Head of caudate nucleus (tissue), 42 donors: Measurements from ENCODE around the gene DNAI4.
"Not testable (repeated sequence)": the region's sequence is repeated elsewhere in the genome, so short reads cannot be mapped to it uniquely, and the experiment has no call there.

ENCODE experiments used
- DNase-seq, 42 donors: peaks; one replicate each; pipeline versions ENCODE4 v3.0.0 to v3.0.0-alpha.2; 2020 to 2021; ENCODE audit warnings: mixed read lengths in 7 of 42
- intact Hi-C: fragments of 100-400 bp; cut with DNase I; formaldehyde crosslinking; loops from one replicate; pipeline ENCODE4 v1.15.0; 2022

The DNAI4 gene, protein sequence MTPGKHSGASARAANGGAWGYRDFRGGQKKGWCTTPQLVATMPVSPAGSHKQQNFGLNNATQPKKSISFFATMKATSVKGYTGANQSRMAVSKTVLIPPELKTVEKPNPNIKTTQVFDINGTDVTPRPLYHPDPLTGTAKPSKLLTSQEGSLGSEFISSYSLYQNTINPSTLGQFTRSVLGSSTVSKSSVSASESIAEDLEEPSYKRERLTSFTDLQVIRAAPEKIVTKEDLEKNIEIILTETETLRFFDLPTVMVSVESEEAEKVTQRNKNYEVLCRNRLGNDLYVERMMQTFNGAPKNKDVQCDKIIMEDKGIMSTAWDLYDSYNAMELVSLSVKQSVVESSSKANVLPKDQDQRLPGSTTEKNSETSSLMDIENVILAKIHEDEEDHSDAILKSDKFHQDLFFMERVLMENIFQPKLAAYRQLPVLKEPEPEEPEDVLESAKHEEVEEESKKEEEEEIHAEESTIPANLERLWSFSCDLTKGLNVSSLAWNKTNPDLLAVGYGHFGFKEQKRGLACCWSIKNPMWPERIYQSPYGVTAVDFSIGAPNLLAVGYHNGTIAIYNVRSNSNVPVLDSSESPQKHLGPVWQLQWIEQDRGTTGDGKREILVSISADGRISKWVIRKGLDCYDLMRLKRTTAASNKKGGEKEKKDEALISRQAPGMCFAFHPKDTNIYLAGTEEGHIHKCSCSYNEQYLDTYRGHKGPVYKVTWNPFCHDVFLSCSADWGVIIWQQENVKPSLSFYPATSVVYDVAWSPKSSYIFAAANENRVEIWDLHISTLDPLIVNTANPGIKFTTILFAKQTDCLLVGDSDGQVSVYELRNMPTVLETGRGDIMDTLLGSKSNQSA

DNA sequence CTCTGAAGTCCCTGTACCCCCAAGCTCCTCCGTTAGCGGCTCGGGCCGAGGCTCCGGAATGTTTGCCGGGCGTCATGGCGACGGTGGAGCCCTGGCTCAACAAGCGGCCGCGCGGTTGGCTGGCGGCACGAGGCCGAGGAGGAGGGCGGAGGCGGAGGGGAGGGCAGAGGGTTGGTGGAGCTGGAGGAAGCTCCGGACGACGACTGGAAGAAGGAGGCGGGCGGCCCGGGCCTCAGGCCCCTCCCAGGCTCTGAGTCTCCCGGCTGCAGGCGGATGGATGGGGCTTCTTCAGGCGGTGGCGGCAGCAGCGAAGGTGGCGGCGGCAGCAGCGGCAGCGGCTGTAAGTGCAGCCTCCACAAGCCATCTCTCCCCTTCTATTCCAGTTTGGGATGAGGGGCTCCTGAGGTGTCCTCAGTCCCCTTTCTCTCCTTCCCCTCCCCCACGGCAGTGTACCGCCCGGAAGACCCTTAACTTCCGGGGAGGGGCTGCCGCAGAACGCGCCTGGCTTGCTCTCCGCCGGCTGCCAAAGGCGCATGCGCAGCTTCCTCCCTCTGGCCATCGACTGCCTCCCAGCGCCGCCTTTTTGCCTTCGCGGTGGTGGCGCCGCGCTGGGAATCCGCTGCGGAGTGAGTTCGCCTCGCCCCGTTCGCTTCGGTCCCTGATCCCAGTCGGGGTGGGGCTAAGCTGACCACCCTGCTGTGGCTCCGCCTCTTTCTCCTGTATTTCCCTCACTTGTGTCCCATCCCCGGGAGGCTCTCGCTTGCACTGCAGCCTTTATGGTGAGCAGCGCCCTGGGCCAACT lies at the start of gene DNAI4, which contains the start of gene MIER1:
DNAI4 (minus strand) TSS at position 101 of the 802 bp plus-strand sequence; CDS start at position 76, 25 bp downstream.
MIER1 (plus strand) TSS at position 235 of the 802 bp plus-strand sequence; CDS start at position 274, 39 bp downstream.
- intact Hi-C loops = no loop called here
- peak; percentile 86 to 98 (median 96) for DNase-seq

DNA sequence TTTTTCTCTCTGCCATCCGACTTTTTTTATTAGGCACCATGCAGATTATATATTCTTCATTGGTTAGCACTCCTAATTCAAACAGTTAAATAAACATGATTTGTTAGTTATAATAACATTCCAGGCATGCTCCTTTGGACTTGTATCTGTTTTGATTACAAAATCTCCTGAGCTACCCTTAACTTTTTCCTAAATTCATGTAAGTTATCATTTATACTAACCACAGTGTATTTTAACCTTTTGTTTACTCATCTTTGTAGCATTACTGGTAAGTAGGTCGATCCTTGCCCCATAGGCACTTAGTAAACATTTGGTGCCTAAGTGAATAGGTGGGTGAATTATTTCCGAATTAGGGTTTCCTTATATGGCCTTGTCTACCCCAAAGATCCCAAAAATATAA lies 43.9 kb upstream of the DNAI4 start:
- no peak for DNase-seq
- intact Hi-C loops = no loop called here

DNA sequence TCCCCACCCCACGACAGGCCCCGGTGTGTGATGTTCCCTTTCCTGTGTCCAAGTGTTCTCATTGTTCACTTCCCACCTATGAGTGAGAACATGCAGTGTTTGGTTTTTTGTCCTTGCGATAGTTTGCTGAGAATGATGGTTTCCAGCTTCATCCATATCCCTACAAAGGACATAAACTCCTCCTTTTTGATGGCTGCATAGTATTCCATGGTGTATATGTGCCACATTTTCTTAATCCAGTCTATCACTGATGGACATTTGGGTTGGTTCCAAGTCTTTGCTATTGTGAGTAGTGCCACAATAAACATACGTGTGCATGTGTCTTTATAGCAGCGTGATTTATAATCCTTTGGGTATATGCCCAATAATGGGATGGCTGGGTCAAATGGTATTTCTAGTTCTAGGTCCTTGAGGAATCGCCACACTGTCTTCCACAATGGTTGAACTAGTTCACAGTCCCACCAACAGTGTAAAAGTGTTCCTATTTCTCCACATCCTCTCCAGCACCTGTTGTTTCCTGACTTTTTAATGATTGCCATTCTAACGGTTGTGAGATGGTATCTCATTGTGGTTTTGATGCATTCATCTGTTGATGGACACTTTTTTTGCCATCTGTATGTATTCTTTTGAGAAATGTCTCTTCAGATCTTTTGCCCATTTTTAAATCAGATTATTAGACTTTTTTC lies 41.7 kb upstream of the DNAI4 start:
- intact Hi-C loops, DNase-seq: not testable (repeated sequence)

DNA sequence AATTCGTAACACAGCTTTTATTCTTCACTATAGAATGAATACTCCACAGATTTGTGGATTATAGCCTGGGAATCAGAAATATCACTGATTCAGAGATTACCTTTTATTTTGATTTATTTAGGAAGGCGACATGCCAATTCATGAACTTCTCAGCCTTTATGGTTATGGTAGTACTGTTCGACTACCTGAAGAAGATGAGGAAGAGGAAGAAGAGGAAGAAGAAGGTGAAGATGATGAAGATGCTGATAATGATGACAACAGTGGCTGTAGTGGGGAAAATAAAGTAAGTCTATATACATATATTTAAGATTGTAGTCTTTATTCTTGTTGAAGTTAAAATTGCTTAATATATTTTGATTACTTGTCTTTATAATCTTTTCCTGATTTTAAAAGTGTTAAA lies 33.3 kb upstream of the DNAI4 start:
- DNase-seq = no peak
- intact Hi-C loops = no loop called here

DNA sequence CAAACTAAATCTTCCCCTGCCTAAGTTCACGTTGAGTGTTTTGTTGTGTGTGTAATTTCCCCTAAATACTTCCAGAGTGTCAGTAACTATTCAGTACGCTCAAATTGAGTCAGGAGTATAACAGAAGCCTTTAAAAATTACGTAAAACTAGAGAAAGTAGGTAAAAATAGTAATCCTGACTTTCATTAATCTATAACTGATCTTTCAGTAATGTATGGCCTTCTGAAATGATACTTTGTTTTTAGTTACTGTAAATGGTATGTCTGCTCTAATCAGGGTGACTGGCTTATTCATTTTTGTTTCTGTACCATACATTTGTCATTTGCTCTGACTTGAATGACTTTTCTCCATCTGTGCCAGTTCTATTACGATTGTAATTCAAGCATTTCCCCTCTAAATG lies 29.6 kb upstream of the DNAI4 start:
- DNase-seq = no peak
- intact Hi-C loops = no loop called here

DNA sequence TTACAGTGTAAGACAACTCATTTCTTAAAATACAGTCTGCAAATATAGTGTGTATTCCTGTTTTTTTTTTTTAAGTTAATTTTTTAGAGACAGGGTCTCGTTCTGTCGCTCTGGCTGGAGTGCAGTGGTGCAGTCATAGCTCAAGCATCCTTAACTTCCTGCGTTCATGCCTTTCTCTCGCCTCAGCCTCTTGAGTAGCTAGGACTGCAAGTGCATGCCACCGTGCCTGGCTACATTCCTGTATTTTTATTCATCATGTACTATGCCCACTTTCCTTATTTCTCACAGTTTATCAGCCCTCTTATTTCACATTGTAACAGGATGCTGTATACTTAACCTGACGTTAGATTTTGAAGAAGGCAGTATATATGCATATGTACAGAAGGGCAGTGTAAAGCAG lies 26.9 kb upstream of the DNAI4 start:
- intact Hi-C loops = no loop called here
- DNase-seq = no peak

DNA sequence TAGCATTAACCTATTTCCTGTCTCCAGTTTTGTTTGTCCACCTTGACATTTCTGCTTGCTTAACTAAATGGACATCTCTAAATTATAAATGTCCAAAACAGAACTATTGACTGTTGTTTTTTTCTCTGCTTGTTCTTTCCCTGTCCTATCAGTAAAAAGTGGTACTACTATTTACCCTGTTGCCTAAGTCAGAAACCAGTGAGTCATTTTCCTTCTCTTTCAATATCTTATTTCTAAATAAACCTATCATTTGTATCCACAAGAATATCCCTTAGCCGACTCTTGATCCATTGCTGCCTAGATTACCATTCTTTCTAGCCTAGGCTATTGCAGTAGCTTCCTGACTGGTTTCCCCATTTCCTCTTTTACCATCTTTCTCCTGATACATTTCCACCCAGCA lies 22.6 kb upstream of the DNAI4 start:
- DNase-seq = no peak
- intact Hi-C loops = no loop called here

DNA sequence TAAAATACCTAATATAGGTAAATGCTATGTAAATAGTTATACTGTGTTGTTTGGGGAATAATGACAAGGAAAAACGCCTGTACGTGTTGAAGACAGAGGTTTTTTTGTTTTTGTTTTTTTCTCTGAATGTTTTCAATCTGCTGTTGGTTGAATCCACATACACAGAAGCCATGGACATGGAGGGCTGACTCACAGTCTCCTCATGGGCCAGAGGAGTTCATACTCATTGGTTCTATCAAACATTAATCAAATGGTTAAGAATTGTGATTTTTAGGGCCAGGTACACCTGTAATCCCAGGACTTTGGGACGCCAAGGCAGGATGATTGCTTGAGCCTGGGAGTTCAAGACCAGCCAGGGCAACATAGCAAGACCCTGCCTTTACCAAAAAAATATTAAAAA lies 20.7 kb upstream of the DNAI4 start:
- no peak for DNase-seq
- intact Hi-C loops = no loop called here

DNA sequence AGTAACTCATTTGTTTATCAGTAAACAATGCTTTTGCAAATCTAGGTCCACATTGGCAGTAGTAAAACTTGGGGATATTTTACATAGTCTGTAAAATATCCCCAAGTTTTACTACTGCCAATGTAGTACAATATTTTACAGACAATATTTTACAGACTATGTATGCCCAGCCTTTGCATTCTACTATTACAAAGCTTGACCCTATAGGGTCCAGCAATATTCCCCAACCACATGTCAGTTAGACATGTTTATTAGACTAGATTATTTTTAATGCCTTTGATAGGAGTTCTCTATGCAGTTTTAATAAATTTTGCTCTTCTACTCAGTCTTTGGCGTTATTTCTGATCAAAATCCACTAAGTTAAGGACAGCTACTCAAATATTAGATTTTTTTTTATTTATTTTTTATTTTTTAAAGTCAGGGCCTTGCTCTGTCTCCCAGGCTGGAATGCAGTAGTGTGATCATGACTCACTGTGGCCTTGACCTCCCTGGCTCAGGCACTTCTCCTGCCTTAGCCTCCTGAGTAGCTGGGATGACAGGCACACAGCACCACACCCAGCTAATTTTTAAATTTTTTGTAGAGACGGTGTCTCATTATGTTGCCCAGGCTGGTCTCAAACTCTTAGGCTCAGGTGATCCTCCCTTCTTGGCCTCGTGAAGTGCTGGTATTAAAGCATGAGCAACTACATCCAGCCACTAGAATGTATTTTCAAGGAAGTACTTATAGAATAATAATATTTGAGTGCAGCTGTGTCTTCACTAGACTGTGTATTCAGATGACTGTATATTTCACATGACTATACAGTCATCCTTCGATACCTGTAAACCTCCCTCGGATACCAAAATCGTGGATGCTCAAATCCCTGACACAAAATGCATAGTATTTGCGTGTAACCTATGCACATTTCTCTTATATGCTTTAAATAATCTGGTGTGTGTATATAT lies 19.9 kb upstream of the DNAI4 start:
- DNase-seq = no peak
- intact Hi-C loops = no loop called here

DNA sequence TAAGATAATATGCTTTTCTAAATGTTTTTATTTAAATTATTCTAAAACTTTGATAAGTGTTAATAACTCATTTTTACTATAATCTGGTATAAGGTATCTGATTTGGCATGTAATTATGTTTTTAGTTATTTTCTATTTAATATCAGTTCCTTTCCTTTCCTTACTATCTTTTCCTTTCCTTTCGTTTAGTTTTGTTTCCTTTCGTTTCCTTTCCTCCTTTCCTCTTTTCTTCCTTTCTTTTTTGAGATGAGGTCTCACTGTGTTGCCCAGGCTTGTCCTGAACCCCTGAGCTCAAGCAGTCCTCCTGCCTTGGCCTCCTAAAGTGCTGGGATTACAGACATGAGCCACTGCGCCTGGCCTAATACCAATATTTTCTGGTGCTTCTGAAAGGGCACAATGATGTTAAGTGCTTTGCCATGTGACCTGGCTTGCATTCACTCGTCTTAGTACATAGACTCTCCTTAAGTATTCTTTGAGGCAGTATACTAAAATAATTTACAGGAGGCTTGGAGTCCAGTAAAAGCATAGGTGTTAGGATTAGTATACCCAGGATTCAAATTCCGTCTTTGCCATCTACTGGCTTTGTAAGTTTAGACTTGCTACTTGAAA lies 18.8 kb upstream of the DNAI4 start:
- no peak for DNase-seq

DNA sequence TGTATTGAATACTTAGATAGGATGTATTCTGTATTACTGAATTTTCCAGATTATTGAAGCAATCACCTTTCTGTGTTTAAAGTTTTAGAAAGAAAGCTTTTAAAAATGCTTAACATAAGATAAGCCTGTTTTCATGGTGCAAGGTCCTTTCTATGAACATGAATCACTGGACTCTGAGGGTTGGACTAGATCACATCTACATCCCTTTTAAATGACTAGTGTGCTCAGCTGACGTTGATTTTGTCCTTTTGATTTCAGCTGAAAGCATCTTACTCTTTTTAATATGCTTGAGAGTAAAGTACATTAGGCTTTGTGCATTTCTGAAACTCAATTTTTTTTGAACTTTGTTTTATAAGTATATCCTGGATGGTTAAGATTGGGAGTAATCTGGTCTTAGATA lies 16.3 kb upstream of the DNAI4 start:
- DNase-seq = no peak
- intact Hi-C loops = no loop called here

More for the DNA sequence above, 18.8 kb upstream of the DNAI4 start:
- intact Hi-C loops = no loop called here

DNA sequence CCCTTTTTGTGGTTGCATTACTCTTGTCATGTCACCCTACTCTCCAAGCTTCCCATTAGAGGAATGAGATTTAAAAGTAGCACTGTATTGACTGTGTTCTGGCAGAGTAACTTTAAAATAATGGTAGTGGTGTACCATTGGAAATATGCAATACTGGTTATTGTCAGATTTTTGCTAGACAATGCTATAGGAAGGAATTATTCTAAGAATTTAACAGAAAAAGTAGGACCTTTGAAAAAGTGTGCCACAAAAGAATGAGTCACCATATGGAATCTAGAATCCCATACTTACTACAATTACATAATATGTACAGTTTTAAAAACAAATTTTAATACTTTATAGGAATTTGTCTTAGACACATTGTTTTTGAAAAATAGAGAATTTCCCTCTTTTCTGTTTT lies 14.0 kb upstream of the DNAI4 start:
- intact Hi-C loops = no loop called here
- DNase-seq = no peak

DNA sequence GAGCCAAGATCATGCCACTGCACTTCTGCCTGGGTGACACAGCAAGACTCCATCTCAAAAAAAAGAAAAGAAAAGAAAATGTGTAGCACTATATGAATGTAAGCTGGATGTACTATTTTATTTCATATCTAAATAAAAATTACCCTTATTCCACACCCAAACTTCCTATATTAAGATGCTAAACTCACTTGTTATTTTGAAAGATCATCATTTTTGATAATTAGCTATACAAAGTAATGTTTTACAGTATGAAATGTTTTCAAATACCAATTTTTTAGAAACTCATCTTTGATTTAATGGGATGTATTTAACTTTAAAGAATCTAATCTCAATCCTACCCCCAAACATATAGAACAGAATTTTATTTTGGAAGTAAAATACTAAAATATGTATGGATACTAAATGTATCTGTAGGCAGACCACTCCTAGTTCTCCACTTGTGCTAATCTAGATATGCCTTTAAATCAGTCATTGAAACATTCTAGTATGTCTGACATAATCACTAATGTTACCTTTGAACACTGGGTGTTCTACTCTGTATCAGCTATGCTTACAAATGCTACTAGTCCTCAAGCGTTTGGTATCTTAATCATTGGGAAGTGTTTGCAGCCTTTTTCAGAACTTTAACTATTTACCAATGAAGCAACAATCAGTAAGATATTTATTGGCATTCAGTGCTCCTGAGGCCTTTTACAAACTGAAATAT lies 13.0 kb upstream of the DNAI4 start:
- intact Hi-C loops = no loop called here
- no peak for DNase-seq

DNA sequence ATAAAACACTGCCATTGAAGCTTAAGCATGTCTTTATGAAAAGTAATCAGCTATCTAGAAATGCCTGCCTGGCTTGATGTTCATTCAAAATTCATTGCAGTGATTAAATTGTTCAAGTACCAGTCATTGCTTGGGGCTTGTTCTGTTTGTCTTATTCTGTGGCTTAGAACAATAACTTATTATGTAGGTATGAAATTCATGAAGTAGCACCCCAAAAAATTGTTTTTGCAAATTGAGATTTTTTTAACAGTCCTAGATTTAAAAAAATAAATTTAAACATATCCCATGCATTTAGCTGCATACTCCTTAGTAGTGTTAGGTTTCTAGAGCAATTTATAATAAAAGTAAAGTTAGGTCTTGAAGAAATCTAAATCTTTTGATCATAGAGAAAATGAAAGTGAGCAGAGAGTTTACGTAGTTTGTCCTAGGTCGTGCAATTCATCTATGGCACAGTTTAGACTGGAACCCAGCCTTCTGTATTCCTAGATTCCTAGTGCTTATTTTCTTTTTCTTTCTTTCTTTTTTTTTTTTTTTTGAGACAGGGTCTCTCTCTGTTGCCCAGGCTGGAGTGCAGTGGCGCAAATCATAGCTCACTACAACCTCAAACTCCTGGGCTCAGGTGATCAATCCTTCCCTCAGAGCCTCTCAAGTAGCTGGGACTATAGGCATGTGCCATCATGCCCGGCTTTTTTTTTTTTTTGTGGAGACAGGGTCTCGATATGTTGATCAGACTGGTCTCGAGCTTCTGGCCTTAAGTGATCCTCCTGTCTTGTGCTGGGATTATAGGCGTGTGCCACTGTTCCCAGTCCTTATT lies 9.4 kb upstream of the DNAI4 start:
- no peak for DNase-seq
- intact Hi-C loops = loop anchor here (5.0 kb wide), 1 partner anchor 118 kb away; the partner anchor contains the start of gene SLC35D1

DNA sequence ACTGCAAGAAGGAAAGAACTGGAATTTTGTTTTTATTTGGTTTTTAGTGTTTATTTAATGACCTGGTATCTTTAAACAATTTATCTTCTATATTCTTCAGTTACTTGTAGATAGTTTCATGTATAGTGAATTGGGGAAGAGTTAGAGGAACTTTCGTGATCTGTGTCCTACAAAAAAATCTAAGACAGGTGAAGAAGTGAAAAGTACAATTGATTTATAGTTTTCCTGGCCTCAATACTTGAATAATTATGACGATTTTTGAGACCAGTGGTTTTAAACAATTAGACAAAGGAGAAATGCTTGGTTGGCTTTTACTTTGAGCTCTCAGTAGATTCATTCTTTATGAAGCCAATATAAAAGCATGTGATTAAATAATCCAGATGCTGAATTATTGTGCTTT lies 7.6 kb upstream of the DNAI4 start:
- no peak for DNase-seq
- intact Hi-C loops = loop anchor here (5.0 kb wide), 1 partner anchor 120 kb away; the partner anchor contains the start of gene SLC35D1

DNA sequence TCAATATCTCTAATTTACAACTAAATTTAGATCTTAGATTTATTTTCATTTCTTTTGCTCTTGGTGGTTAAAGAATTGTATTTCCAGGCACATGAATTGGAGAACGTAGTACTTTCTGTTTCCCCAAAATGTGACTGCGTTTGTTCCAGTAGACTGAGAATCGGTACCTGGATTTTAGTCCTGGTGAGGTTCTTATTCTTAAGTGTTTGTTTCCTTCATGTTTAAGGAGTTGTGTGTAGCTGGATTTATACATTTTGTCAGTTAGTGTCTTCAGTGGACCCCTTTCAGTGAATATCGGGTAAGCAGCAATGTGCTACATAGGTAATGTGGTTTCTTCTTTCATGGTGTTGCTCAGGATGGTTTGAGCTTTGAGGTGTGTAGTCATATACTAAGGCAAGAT lies 6.9 kb upstream of the DNAI4 start:
- intact Hi-C loops = loop anchor here (5.0 kb wide), 1 partner anchor 121 kb away; the partner anchor contains the start of gene SLC35D1
- no peak for DNase-seq
